BE2C (cell line): ENCODE measurements around the gene PACRG.

Source experiments
- DNase-seq: peaks from one replicate; pipeline ENCODE4 v3.0.0-alpha.2; 2020
- H3K27me3 ChIP-seq: fragments of 250-450 bp; sonication (Bioruptor Pico); 2 replicates; pipeline ENCODE4 v1.5.1; 2020; ENCODE audit warnings: mild to moderate bottlenecking
- H3K36me3 ChIP-seq: fragments of 250-450 bp; sonication (Bioruptor Pico); 2 replicates; pipeline ENCODE4 v1.5.1; 2020; ENCODE audit warnings: mild to moderate bottlenecking
- H3K4me1 ChIP-seq: fragments of 250-450 bp; sonication (Bioruptor Pico); 2 replicates; pipeline ENCODE4 v1.5.1; 2020
- H3K4me3 ChIP-seq: 2 replicates; pipeline ENCODE4 v1.5.1; 2011; ENCODE audit warnings: low read depth, low read length
- H3K9me3 ChIP-seq: fragments of 250-450 bp; sonication (Bioruptor Pico); 2 replicates; pipeline ENCODE4 v1.5.1; 2020
- TF ChIP-seq, protein P1 (sequence below): IDR thresholded peaks from 2 replicates; pipeline ENCODE4 v1.5.1; 2012; ENCODE audit warnings: mild to moderate bottlenecking, low read depth, low read length

Gene PACRG

DNA sequence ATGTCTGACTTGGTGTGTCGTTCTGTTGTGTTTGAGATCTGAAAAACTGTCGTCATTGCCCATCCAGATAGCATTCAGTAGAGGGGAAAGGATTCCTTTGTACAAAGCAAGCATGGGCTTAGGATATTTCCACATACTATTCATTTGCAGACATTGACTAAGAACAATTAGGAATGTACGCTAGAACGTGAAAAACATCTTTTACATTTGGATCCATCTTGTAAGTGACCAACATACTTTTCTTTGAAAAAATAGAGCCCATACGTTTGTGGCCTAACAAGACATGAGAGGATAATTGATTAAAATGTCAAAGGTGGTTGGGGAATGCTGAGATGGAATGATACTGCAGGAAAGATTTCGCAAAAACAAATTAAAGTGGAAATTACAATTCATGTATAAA lies 461.0 kb downstream of the PACRG start:
- Histone ChIP-seq H3K4me1 (no peaks in the 10 kb centered on the region), H3K36me3 (no peaks in the 10 kb centered on the region), H3K27me3 (no peaks in the 10 kb centered on the region), H3K4me3 (no peak overlapping the region), H3K9me3 (no peaks in the 10 kb centered on the region; the same call in 1 of the 2 replicates)
- TF ChIP-seq, protein P1, sequence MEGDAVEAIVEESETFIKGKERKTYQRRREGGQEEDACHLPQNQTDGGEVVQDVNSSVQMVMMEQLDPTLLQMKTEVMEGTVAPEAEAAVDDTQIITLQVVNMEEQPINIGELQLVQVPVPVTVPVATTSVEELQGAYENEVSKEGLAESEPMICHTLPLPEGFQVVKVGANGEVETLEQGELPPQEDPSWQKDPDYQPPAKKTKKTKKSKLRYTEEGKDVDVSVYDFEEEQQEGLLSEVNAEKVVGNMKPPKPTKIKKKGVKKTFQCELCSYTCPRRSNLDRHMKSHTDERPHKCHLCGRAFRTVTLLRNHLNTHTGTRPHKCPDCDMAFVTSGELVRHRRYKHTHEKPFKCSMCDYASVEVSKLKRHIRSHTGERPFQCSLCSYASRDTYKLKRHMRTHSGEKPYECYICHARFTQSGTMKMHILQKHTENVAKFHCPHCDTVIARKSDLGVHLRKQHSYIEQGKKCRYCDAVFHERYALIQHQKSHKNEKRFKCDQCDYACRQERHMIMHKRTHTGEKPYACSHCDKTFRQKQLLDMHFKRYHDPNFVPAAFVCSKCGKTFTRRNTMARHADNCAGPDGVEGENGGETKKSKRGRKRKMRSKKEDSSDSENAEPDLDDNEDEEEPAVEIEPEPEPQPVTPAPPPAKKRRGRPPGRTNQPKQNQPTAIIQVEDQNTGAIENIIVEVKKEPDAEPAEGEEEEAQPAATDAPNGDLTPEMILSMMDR, result no peak
- DNase-seq, result no peak

DNA sequence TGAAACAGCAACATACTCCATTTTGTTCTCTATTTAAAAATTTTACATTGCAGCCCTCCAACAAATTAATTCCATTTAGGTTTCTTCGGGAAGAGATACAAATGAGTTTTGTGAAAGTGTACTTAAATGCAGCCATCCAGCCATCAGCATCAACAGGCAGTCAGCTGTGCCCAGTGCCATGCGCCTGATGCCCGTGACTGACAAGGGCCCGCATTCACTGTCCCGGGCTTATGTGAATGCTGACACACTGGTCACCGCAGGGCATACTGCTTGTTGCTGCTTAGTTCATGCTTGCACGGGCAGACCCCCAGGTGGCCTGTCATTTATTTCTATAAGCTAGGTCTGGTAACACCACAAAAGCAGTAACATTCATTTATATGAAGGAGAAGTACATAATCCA lies 461.8 kb downstream of the PACRG start:
- no peak for DNase-seq
- TF ChIP-seq, protein P1, result no peak
- H3K27me3 ChIP-seq, result no peaks in the 10 kb centered on the region
- no peak overlapping the region for H3K4me3 ChIP-seq
- no peaks in the 10 kb centered on the region for H3K4me1 ChIP-seq
- H3K9me3 ChIP-seq, result no peaks in the 10 kb centered on the region; the same call in 1 of the 2 replicates
- no peaks in the 10 kb centered on the region for H3K36me3 ChIP-seq

DNA sequence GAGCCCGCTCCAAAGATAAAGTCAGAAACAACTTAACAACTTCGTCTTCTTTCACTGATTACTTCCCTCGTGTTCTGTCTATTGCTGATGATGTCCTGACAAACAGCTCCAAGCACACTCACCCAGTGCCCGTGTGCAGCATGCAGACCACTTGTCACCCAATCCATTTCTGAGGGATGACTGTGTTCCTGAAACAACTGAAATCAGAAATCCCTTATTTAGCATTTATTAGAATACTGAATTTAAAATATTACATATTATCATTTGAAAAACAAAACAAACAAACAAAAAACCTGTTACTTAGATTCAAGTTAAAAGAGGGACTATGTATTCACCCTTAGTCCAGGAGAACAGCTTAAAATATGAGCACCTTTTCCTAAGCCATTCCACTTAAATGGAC lies 463.0 kb downstream of the PACRG start:
- Histone ChIP-seq H3K4me1 (no peaks in the 10 kb centered on the region), H3K27me3 (no peaks in the 10 kb centered on the region), H3K36me3 (no peaks in the 10 kb centered on the region), H3K9me3 (no peaks in the 10 kb centered on the region; the same call in 1 of the 2 replicates), H3K4me3 (no peak overlapping the region)
- DNase-seq, result no peak
- TF ChIP-seq, protein P1, result no peak

DNA sequence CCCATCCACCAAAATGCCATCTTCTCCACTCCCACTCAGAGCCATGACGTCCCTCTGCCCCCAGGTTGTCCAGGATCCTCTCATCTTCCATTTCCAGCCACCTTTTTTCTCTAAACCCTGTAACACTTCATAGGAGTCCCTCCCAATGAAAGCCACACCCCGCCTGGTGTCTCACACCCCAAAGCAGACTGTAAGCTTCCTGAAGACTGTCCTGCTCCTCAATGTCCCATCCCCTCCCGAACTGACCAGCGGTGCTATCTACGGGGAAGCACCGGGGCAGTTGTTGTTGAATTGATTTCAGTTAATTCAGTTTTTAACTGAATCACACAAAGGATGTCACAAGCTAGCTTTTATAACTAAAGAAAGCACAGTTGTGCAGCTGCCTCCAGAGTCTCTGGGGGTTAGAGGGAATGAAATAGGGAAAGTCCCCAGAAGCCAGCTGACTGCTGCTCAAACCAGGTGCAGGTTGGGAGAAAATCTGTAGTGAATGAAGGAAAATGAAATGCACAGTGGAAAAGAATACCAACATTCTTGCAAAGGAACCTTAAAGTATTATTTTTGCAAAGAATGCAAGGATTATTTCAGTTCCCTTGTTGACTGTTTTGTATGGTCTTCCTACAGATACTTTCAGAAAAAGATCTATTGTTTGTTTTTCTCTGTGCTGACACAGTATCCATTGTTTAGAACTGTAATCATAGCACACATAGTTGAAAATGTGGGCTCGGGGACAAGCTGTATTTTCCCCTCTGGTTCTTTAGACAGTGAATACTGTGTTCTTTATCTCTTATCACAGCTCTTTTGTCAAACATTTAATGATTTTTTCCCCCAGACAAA lies 464.1 kb downstream of the PACRG start:
- TF ChIP-seq, protein P1, result no peak
- Histone ChIP-seq H3K4me1 (no peaks in the 10 kb centered on the region), H3K9me3 (no peaks in the 10 kb centered on the region; the same call in 1 of the 2 replicates), H3K4me3 (no peak overlapping the region), H3K36me3 (no peaks in the 10 kb centered on the region), H3K27me3 (no peaks in the 10 kb centered on the region)
- DNase-seq, result no peak

DNA sequence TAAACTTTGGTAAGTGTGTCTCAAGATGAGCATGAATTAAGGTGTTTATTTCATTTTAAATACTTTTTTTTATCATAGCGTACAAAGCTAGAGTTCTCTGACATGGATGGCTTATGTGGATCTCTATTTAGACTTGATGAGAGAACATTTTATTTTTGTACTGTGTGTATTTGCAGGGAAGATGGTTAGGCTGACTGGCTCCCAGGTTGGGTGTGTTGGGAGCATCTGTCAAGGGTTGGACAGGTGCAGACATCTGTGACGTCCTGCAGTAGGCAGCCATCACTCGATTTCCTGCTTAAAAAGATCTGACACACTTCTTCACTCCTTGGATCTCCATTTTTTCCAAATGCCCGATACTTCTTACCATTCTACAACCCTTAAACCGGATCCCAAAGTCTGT lies 464.8 kb downstream of the PACRG start:
- H3K27me3 ChIP-seq, result no peaks in the 10 kb centered on the region
- TF ChIP-seq, protein P1, result no peak
- DNase-seq, result no peak

DNA sequence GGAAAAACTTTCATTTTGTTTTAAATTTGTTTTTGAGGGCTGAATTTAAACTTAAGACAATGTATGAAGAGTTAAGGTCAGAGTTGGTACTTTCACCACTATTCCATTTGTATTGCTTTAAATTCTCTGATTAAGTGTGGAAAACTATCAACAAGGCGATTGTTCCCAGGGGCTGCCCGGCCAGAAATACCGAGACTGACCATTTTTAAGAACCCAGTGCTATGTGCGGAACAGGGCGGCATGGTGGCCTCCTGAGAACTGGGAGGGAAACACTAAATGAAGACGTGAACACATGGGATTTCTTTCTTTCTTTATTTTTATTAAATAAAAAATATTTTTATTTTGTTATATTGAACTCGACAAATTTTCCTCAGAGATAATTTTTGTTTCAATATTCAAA lies 465.6 kb downstream of the PACRG start:
- Histone ChIP-seq H3K4me3 (no peak overlapping the region), H3K4me1 (no peaks in the 10 kb centered on the region), H3K27me3 (no peaks in the 10 kb centered on the region), H3K36me3 (no peaks in the 10 kb centered on the region), H3K9me3 (no peaks in the 10 kb centered on the region; the same call in 1 of the 2 replicates)
- DNase-seq, result no peak
- TF ChIP-seq, protein P1, result no peak

More for the DNA sequence above, 464.8 kb downstream of the PACRG start:
- no peak overlapping the region for H3K4me3 ChIP-seq
- H3K36me3 ChIP-seq, result no peaks in the 10 kb centered on the region
- H3K9me3 ChIP-seq, result no peaks in the 10 kb centered on the region; the same call in 1 of the 2 replicates
- no peaks in the 10 kb centered on the region for H3K4me1 ChIP-seq
